ENCODE data around the gene KIF3B. TPM values are rescaled to one million over a fixed set of nuclear protein-coding genes. Genes with fewer than 3 reads are reported as not detected.
"Not testable (repeated sequence)": the region's sequence is repeated elsewhere in the genome, so short reads cannot be mapped to it uniquely, and the experiment has no call there.

KIF3B gene
- total RNA-seq, 4 donors from 2014 or later = 4.8 to 8.7 (median 6.4) TPM

- in situ Hi-C loops (cut with MboI; ENCODE audit: low sequenced_read_pairs in 4 of 4) = no loop called here
- Histone ChIP-seq H3K36me3 (no peaks in the 10 kb centered on the region), H3K9me3 (no peaks in the 10 kb centered on the region), H3K27me3 (no peaks in the 10 kb centered on the region), H3K27ac (no peak overlapping the region), H3K4me1 (peaks cover 9 to 15% of the 10 kb centered on the region in 2 donors), H3K4me3 (no peak overlapping the region)
- DNase-seq (no peak), ATAC-seq (no peak)
- TF ChIP-seq, protein P1, sequence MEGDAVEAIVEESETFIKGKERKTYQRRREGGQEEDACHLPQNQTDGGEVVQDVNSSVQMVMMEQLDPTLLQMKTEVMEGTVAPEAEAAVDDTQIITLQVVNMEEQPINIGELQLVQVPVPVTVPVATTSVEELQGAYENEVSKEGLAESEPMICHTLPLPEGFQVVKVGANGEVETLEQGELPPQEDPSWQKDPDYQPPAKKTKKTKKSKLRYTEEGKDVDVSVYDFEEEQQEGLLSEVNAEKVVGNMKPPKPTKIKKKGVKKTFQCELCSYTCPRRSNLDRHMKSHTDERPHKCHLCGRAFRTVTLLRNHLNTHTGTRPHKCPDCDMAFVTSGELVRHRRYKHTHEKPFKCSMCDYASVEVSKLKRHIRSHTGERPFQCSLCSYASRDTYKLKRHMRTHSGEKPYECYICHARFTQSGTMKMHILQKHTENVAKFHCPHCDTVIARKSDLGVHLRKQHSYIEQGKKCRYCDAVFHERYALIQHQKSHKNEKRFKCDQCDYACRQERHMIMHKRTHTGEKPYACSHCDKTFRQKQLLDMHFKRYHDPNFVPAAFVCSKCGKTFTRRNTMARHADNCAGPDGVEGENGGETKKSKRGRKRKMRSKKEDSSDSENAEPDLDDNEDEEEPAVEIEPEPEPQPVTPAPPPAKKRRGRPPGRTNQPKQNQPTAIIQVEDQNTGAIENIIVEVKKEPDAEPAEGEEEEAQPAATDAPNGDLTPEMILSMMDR (IDR thresholded peaks at IDR 0.05 in 4 of 5, conservative IDR thresholded peaks at IDR 0.05 in 1 of 5) = no peak
- TF ChIP-seq POLR2A (IDR thresholded peaks at IDR 0.05) = no peak
- intact Hi-C loops (cut with DNase I; ENCODE audit: low total_unique reads) = loop anchor here (5.0 to 10.0 kb wide), 3 partner anchors 548 to 1640 kb away; partner anchors contain the start of genes CHMP4B and RALY
Observed at GRCh38 chr20:32354592-32355416, 77.4 kb downstream of the KIF3B start.

DNA sequence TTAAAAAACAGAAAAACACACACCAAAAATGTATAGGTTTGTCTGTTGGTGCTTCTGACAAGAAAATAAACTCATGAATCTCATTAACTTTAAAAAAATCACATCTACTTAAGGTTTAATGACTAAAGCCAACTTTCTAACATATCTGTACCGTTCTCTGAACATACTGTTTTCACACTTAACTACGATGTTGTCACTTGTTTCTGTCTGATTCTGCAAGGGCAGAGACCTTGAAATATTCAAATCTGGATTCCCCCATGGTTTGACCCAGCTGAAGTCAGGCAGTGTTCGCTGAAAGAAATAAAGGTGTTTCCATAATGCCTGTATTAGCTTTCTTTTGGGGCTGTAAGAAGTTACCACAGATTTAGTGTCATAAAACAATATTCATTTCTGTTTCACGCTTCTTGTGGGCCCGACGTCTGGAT, 78.0 kb downstream of the KIF3B start:
- Histone ChIP-seq H3K4me1 (peaks cover 15 to 21% of the 10 kb centered on the region in 2 donors), H3K27ac (no peak overlapping the region), H3K36me3 (no peaks in the 10 kb centered on the region), H3K27me3 (no peaks in the 10 kb centered on the region), H3K9me3 (no peaks in the 10 kb centered on the region), H3K4me3 (no peak overlapping the region)
- ATAC-seq (no peak), DNase-seq (no peak)
- no peak for TF ChIP-seq POLR2A (IDR thresholded peaks at IDR 0.05)
- TF ChIP-seq, protein P1 (IDR thresholded peaks at IDR 0.05 in 4 of 5, conservative IDR thresholded peaks at IDR 0.05 in 1 of 5) = no peak
- in situ Hi-C loops (cut with MboI; ENCODE audit: low sequenced_read_pairs in 4 of 4) = no loop called here
- intact Hi-C loops (cut with DNase I; ENCODE audit: low total_unique reads) = loop anchor here (5.0 to 10.0 kb wide), 3 partner anchors 548 to 1639 kb away; partner anchors contain the start of genes CHMP4B and RALY

- H3K4me3 ChIP-seq; H3K36me3 ChIP-seq; DNase-seq; ATAC-seq; in situ Hi-C loops (cut with MboI; ENCODE audit: low sequenced_read_pairs in 4 of 4); H3K9me3 ChIP-seq; H3K27me3 ChIP-seq: not testable (repeated sequence)
- peaks cover 21 to 27% of the 10 kb centered on the region in 2 donors for H3K4me1 ChIP-seq
- intact Hi-C loops (cut with DNase I; ENCODE audit: low total_unique reads) = loop anchor here (5.0 to 10.0 kb wide), 3 partner anchors 549 to 1639 kb away; partner anchors contain the start of genes CHMP4B and RALY
- peak overlapping the region in 1 of 4 donors; percentile 98 for H3K27ac ChIP-seq
Observed at GRCh38 chr20:32355907-32356621, 78.6 kb downstream of the KIF3B start.

DNA sequence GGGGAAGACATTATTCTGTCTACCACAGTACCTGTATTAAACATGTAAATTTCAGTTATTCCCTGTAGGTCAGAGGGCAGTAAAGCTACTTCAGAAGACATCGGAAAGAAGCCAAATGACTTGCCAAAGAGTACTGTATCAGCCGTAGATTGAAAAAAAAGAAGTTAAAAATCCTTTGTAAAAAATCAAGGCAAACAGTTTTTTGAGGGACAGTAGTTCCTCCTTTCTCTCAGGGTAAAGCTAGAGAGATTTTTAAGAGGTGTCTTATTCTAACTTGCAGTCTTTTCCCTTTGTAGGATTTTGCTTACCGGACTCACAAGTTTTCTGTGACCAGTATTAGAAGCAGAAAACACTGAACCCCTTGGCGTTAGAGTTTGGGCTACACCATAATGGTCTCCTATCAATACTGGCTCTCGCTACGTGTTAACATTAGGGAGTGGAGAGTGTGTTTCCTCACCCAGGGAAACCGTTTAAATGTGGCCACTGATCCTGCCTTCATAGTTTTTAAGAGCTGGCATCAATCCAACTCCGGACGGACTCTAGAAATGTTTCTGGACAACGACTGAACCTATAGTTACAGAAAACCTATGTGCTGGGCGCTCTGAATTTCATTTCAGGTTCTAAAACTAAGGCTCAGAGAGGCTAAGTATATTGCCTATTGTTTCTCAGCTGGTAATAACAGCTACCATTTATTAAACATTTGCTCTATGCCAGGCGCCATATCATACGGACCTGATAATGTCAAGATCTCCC, 79.3 kb downstream of the KIF3B start:
- no peak for DNase-seq
- TF ChIP-seq, protein P1 (IDR thresholded peaks at IDR 0.05 in 4 of 5, conservative IDR thresholded peaks at IDR 0.05 in 1 of 5) = no peak
- no peak for TF ChIP-seq POLR2A (IDR thresholded peaks at IDR 0.05)
- Histone ChIP-seq H3K27me3 (no peaks in the 10 kb centered on the region), H3K36me3 (no peaks in the 10 kb centered on the region), H3K9me3 (no peaks in the 10 kb centered on the region), H3K4me3 (peak overlapping the region; percentile 74 to 98 (median 88)), H3K4me1 (peaks cover 21 to 29% of the 10 kb centered on the region in 2 donors), H3K27ac (peak overlapping the region; percentile 97 to 99 (median 98))
- ATAC-seq = no peak
- intact Hi-C loops (cut with DNase I; ENCODE audit: low total_unique reads) = loop anchor here (1.0 to 10.0 kb wide), 4 partner anchors 406 to 1638 kb away; partner anchors contain the start of genes CHMP4B, DNMT3B and RALY
- in situ Hi-C loops (cut with MboI; ENCODE audit: low sequenced_read_pairs in 4 of 4) = no loop called here
